ENCODE measurements around the gene ADTRP. TPM values are rescaled to one million over a fixed set of nuclear protein-coding genes. Genes with fewer than 3 reads are reported as not detected.

The ADTRP gene
- total RNA-seq, 1 donor from 2014 or later, result under 0.01 TPM

DNA sequence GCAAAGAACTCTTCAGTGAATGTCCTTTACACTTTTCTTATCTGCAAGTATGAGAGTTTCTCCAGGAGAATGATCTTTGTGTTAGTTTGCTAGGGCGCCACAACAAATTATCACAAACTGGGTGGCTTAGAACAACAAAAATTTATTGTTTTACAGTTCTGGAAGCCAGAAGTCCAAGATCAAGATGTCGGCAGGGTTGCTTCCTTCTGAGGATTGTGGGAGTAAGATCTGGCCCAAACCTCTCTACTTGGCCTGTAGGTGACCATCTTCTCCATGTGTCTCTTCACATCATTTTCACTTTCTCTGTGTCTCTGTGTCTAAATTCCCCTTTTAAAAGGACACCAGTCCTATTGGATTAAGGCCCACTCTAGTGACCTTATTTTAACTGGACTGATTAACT is 103.0 kb downstream of the ADTRP start:
- Histone ChIP-seq H3K4me1 (ENCODE audit: control insufficient read depth in 3 of 3, insufficient read depth in 3 of 3, low read length in 3 of 3) (no peaks in the 10 kb centered on the region), H3K27ac (ENCODE audit: low read depth, low read length) (no peak overlapping the region), H3K9me3 (ENCODE audit: control insufficient read depth in 3 of 3, low read length in 3 of 3) (no peaks in the 10 kb centered on the region), H3K9ac (ENCODE audit: low read depth in 1 of 3, low read length in 3 of 3) (no peak overlapping the region), H3K4me3 (ENCODE audit: low read length in 3 of 3) (no peak overlapping the region), H3K36me3 (ENCODE audit: control insufficient read depth in 3 of 3, insufficient read depth in 3 of 3, low read length in 3 of 3) (no peaks in the 10 kb centered on the region), H3K27me3 (ENCODE audit: control insufficient read depth in 3 of 3, insufficient read depth in 3 of 3, low read length in 3 of 3) (no peaks in the 10 kb centered on the region)

DNA sequence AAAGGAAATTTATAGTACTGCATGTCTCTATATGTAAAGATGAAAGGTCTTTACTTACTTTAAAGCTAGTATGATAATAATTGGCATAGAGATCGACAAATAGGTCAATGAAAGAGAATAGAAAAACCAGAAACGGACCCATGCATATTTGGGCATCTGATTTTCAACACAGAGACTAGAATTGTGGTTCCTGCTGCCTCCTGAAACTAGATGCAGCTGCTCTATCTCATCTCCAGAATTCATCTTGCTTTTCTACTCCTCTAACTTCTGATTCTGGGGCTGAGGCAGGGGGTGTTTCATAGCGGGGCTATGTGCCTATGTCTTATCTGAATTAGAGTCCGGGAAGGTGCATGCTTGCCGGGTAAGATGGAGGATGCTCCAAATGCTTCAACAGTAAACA is 105.9 kb downstream of the ADTRP start:
- Histone ChIP-seq H3K27ac (ENCODE audit: low read depth, low read length) (no peak overlapping the region), H3K9ac (ENCODE audit: low read depth in 1 of 3, low read length in 3 of 3) (no peak overlapping the region), H3K4me1 (ENCODE audit: control insufficient read depth in 3 of 3, insufficient read depth in 3 of 3, low read length in 3 of 3) (no peaks in the 10 kb centered on the region), H3K9me3 (ENCODE audit: control insufficient read depth in 3 of 3, low read length in 3 of 3) (no peaks in the 10 kb centered on the region), H3K4me3 (ENCODE audit: low read length in 3 of 3) (no peak overlapping the region), H3K36me3 (ENCODE audit: control insufficient read depth in 3 of 3, insufficient read depth in 3 of 3, low read length in 3 of 3) (no peaks in the 10 kb centered on the region), H3K27me3 (ENCODE audit: control insufficient read depth in 3 of 3, insufficient read depth in 3 of 3, low read length in 3 of 3) (no peaks in the 10 kb centered on the region)

DNA sequence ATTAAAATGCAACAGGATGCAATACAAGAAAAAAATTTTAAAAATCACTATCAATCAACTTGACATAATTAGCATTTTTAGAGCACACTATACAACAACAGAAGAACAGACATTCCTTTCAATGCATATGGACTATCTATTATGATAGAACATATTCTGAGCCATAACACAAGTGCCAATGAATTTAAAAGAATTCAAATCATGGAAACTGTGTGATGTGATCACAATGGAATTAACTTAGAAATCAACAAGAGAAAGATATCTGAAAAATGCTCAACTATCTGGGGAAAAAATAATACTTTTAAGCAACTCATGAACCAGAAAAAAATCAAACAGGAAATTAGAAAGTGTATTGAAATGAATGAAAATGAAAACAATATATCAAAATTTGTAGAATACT is 106.3 kb downstream of the ADTRP start:
- Histone ChIP-seq H3K9ac (ENCODE audit: low read depth in 1 of 3, low read length in 3 of 3) (no peak overlapping the region), H3K27ac (ENCODE audit: low read depth, low read length) (no peak overlapping the region), H3K36me3 (ENCODE audit: control insufficient read depth in 3 of 3, insufficient read depth in 3 of 3, low read length in 3 of 3) (no peaks in the 10 kb centered on the region), H3K9me3 (ENCODE audit: control insufficient read depth in 3 of 3, low read length in 3 of 3) (no peaks in the 10 kb centered on the region), H3K27me3 (ENCODE audit: control insufficient read depth in 3 of 3, insufficient read depth in 3 of 3, low read length in 3 of 3) (no peaks in the 10 kb centered on the region), H3K4me1 (ENCODE audit: control insufficient read depth in 3 of 3, insufficient read depth in 3 of 3, low read length in 3 of 3) (no peaks in the 10 kb centered on the region), H3K4me3 (ENCODE audit: low read length in 3 of 3) (no peak overlapping the region)

DNA sequence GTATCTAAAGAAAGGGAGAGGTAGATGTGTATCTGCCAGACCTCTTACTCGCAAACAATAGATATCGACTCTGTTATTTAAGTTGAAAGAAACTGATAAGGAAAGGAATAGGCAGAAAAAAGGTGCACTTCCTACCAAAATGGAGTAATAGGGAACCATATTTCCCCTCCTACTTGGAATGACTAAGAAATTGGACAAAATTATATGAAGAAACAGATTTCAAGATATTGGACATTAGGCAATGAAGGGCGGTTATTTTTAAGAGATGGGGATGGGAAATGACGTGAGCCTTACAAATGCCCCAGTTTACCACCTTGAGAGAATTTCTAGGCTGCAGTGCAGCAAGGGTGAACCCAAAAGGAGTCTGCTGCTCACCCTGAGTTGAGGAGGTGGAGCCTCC is 108.9 kb downstream of the ADTRP start:
- Histone ChIP-seq H3K27ac (ENCODE audit: low read depth, low read length) (no peak overlapping the region), H3K4me3 (ENCODE audit: low read length in 3 of 3) (no peak overlapping the region), H3K9ac (ENCODE audit: low read depth in 1 of 3, low read length in 3 of 3) (no peak overlapping the region), H3K27me3 (ENCODE audit: control insufficient read depth in 3 of 3, insufficient read depth in 3 of 3, low read length in 3 of 3) (no peaks in the 10 kb centered on the region), H3K36me3 (ENCODE audit: control insufficient read depth in 3 of 3, insufficient read depth in 3 of 3, low read length in 3 of 3) (no peaks in the 10 kb centered on the region), H3K9me3 (ENCODE audit: control insufficient read depth in 3 of 3, low read length in 3 of 3) (no peaks in the 10 kb centered on the region), H3K4me1 (ENCODE audit: control insufficient read depth in 3 of 3, insufficient read depth in 3 of 3, low read length in 3 of 3) (no peaks in the 10 kb centered on the region)

DNA sequence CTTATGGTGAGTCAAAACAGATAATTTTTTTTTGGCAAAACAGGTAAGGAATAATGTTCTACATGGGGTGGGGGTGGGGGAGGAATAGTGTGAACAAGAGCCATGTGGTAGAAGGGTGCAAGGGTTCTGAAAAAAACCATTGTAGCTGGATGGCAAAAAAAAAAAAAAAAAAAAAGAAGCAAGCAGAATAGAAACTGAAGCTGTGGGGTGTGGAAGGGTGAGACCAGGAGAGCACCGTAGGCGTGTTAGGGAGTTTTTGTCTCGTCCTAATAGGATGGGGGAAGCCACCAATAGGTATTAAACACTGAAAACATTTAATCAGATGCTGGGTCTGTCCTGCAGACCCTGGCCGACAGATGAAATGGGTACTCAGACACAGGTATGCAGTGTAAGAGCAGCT is 110.1 kb downstream of the ADTRP start:
- H3K9ac ChIP-seq (ENCODE audit: low read depth in 1 of 3, low read length in 3 of 3), result no peak overlapping the region
- no peaks in the 10 kb centered on the region for H3K4me1 ChIP-seq (ENCODE audit: control insufficient read depth in 3 of 3, insufficient read depth in 3 of 3, low read length in 3 of 3)
- no peak overlapping the region for H3K4me3 ChIP-seq (ENCODE audit: low read length in 3 of 3)
- H3K9me3 ChIP-seq (ENCODE audit: control insufficient read depth in 3 of 3, low read length in 3 of 3), result no peaks in the 10 kb centered on the region
- H3K36me3 ChIP-seq (ENCODE audit: control insufficient read depth in 3 of 3, insufficient read depth in 3 of 3, low read length in 3 of 3), result no peaks in the 10 kb centered on the region
- no peaks in the 10 kb centered on the region for H3K27me3 ChIP-seq (ENCODE audit: control insufficient read depth in 3 of 3, insufficient read depth in 3 of 3, low read length in 3 of 3)
- H3K27ac ChIP-seq (ENCODE audit: low read depth, low read length), result no peak overlapping the region

DNA sequence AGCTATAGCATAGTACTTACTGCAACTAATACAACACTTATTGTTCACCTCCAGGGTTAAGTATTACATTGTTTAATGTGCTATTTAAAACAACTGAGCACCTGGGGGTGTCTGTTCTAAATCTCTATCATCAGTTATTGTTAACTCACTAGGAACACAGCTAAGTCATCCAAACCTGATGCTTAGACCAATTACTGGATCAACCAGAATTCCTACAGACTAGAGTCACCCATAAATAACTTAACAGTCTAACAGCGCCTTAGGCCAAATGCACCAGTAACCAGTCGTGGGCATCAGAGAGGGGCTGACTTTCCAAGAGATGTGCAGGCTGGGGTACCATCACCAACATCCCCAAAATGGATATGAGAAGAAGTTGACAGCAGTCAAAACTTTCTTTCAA is 110.7 kb downstream of the ADTRP start:
- no peak overlapping the region for H3K9ac ChIP-seq (ENCODE audit: low read depth in 1 of 3, low read length in 3 of 3)
- no peak overlapping the region for H3K27ac ChIP-seq (ENCODE audit: low read depth, low read length)
- no peaks in the 10 kb centered on the region for H3K36me3 ChIP-seq (ENCODE audit: control insufficient read depth in 3 of 3, insufficient read depth in 3 of 3, low read length in 3 of 3)
- H3K9me3 ChIP-seq (ENCODE audit: control insufficient read depth in 3 of 3, low read length in 3 of 3), result peaks cover 0 to 5% (median 0%) of the 10 kb centered on the region in 3 donors
- no peaks in the 10 kb centered on the region for H3K27me3 ChIP-seq (ENCODE audit: control insufficient read depth in 3 of 3, insufficient read depth in 3 of 3, low read length in 3 of 3)
- no peaks in the 10 kb centered on the region for H3K4me1 ChIP-seq (ENCODE audit: control insufficient read depth in 3 of 3, insufficient read depth in 3 of 3, low read length in 3 of 3)
- H3K4me3 ChIP-seq (ENCODE audit: low read length in 3 of 3), result no peak overlapping the region

DNA sequence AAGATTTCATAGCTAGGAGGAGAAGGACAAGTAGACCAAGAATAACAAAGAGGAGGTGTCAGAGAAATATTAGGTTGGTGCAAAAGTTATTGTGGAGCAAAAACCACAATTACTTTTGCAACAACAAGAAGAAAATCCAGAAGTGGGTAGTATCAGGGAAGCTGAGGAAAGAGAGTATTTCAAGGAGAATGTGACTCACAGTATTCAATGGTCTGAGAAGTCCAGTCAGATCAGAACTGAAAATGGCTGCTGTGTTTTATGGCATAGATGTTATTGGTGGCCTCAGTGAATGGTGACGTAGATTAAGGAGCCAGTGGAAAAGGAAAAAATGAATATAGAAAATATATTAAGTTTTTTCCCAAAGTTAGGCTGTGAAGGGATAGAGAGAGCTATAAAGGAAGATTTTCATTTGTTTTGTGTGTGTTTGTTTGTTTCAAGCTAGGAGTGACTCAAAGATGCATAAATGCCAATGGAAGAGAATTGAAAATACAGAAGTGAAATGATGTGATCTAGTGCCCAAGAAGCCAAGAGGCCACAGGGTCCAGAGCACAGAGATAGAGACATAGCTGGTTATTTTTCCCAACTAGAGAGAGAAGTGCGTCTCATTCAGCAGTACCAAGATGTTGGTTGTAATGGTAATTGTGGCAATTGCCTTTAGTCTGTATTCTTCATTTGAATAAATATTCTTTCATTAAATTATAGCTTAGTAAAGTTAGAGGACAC is 112.8 kb downstream of the ADTRP start:
- Histone ChIP-seq H3K9ac (ENCODE audit: low read depth in 1 of 3, low read length in 3 of 3) (no peak overlapping the region), H3K36me3 (ENCODE audit: control insufficient read depth in 3 of 3, insufficient read depth in 3 of 3, low read length in 3 of 3) (no peaks in the 10 kb centered on the region), H3K4me3 (ENCODE audit: low read length in 3 of 3) (no peak overlapping the region), H3K4me1 (ENCODE audit: control insufficient read depth in 3 of 3, insufficient read depth in 3 of 3, low read length in 3 of 3) (no peaks in the 10 kb centered on the region), H3K27ac (ENCODE audit: low read depth, low read length) (no peak overlapping the region), H3K9me3 (ENCODE audit: control insufficient read depth in 3 of 3, low read length in 3 of 3) (peaks cover 0 to 5% (median 0%) of the 10 kb centered on the region in 3 donors), H3K27me3 (ENCODE audit: control insufficient read depth in 3 of 3, insufficient read depth in 3 of 3, low read length in 3 of 3) (no peaks in the 10 kb centered on the region)

Small RNA genes lying within 50 kb of the gene (small RNA-seq; reads per million reads assigned to genes)
- gene RF00272, result not detected

Other genes starting within 250 kb of the ADTRP start
- 6.3 TPM for gene TMEM170B, start 241.1 kb downstream of the ADTRP start, total RNA-seq
- gene HIVEP1, start 233.5 kb upstream of the ADTRP start, total RNA-seq, result 19.8 TPM